HG03558 (cell line): Measurements from ENCODE around the gene PPP1R16B.
"Not testable (repeated sequence)": the region's sequence is repeated elsewhere in the genome, so short reads cannot be mapped to it uniquely, and the experiment has no call there.

Experiments
- ATAC-seq: cut with Tn5 transposase; IDR thresholded peaks from one replicate; pipeline ENCODE4 v1.9.1; 2021; ENCODE audit warnings: moderate number of reproducible peaks; ENCODE audit not compliant: unreplicated experiment; ENCODE audit errors: extremely low read depth

The PPP1R16B gene

DNA sequence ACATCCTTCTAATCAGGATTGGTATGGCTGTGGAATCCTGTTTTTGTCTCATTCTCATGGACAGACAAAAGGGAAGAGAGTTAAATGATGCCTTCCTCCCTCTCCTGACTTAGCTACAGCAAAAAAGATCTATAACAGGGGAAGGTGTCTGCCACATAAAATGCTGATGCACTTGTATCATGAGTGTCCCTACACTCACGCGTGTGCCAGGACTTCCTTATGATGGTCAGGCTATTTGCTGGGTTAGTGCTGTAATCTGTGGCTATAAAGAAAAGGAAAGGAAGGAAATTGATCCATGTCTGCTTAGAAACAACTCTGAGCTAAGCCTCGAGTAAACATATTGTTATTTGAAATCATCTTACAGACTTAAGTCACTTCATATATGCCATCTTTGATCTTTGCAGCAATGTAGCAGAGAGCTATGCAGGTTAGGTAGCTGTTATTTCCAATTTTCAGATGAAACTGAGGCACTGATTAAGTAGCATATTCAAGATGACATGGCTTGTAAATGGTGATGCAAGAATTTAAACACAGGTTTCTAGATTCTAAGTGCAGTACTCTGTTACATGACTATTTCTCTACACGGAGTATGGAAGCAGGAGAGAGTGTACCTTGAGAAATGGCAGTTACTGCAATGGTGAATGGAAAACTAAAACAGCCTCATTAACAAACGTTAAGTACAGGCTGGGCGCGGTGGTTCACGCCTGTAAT is 148.3 kb downstream of the PPP1R16B start:
- ATAC-seq: no peak

DNA sequence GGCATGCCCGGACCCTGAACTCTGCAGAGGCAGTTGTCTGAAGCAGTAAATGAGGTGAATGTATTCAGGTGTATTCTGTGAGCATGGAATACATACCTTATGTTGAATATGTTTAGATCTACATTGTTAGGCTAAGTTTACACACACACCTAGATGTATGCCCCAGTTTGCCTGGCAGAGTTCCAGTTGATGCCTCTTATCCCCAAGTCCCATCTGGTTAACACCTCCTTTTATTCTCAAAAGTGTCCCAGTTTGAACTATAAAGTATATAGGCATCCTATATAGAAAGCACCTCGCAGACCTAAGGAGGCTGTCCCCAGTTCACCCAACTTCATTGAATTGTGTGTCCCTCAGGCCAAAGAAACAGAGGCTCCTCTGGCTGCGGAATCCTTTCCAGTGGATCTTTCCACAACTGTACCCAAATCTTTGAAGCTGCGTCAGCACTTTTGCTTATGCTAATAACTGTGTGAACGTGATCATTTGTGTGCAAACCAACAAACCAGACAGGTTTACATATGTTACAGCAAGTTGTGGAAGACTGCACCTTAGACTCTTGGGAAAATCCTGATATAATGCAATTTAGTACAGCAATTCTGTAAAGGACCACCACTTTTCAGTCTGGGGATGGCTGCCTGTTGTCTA is 151.9 kb downstream of the PPP1R16B start:
- ATAC-seq: no peak

DNA sequence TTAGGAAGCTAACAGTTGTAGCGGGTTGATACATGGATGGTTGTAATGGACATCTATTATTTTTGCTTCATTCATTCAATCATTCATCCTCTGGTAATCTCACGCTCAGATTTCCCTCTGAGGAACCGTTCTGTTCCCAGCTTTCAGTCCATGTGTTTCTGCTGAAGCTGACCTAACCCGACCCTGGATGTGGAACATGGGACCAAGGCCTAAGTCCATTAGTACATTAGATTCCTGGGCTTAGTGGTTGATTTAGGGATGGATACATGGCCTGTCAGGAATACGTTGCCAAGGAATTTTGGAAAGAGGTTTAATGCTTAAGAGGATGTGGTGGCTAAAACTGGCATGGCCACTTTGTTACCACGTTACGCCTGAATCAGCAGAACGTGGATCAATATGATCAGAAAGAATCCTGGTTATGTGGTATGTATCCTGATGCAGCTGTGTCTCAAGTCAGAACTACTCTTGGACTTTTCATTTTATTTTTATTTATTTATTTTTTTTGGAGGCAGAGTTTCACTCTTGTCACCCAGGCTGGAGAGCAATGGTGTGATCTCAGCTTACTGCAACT is 152.5 kb downstream of the PPP1R16B start:
- no peak for ATAC-seq

DNA sequence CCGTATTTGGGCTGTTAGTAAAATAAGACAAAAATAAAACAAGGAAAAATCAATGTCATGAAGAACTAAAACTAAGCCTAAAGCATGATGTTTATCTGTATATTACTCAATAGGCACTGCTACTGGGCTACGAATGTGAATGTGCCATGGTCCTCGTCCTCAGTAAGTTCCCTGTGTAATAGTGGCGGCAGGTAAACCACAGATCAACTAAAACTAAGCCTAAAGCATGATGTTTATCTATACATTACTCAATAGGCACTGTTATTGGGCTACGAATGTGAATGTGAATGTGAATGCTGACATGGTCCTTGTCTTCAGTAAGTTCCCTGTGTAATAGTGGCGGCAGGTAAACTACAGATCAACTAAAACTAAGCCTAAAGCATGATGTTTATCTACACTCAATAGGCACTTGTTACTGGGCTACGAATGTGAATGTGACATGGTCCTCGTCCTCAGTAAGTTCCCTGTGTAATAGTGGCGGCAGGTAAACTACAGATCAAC is 154.7 kb downstream of the PPP1R16B start:
- ATAC-seq: not testable (repeated sequence)

DNA sequence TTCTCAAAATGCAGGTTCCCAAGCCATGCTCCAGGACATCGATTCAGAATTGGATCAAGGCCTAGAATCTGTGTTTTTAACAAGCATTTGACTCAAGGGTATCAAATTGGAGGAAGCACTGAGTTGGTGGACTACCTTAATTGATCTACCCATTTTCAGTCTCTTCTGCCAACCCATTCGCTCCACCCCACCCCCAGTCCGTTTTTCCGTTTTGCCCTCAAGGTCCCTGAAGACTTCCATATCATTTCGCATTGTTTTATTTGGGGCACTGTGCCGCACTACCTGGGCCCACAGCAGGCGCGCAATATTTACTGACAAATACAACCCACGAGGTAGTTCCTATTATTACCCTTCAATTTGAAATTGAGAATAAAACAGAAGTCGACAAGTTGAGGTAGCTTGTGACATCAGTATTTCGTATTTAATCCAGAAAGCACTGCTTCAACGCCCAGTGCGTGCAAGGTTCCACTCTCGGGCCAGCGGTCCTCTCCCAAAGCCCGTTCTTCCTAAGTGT is 156.1 kb downstream of the PPP1R16B start:
- no peak for ATAC-seq

DNA sequence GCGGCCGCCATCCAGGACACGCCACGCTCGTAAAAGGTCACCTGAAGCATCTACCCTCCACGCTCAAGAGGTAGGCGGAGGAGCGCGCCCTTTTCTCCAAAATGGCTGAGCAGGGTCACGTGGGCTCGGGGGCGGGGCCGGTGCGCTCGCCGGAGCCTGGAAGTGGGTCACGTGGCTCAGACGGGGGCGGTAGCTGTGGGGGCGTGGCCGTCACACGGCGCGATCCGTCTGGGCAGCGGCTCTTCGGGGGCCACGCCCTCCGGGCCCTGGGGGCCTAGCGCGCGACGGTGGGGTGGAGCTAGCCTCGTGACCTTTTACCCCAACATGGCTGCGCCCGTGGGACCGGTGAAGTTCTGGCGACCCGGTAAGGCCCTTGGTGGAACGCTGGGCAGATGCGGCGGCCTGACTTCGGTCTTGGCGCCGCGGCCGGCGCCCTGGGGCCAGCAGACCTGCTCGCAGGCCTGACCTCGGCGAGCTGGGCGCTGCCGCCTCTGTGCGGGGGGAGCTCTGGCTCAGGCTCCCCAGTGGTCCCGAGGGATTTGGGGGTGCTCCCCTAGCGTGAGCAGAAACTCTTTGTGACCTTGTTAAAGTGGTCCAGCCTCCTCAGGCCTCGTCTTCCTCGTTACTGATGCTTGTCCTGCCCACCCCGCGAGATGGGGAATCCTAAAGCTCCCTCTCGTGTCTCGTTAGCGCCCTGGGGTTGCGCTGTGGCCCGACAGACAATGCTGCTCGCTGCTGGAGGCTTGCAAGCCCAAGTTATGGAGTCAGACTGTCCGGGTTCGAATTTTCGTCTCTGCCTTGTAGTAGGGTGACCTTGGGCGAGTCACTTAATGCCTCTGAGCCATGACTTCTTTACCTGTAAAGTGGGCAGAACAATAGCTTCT is 156.8 kb downstream of the PPP1R16B start, which contains the start of gene DHX35:
DHX35 (plus strand) TSS at position 301 of the 884 bp plus-strand sequence; CDS start at position 325, 24 bp downstream.
- ATAC-seq: peak; percentile 69

DNA sequence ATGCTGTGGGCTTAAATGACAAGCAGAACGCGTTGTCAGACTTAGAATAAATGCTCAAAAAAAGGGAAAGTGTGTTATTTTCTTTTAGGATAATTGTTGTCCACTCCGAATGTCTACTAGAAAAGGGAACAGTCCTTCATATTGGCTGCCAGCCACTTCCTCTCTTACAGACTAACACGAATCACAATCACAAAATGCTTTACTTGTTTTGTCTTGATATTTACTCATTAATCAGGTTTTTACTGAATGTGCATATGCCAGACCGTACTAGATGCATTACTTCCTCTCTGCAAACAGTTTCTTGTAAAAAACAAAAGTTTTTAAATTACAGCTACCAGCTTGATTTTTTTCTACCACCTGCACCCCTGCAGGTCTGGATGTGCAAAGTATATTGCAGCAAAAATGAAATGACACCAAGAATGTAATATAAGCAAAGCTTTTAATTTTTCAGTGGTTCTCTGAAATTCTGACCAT is 157.5 kb downstream of the PPP1R16B start:
- ATAC-seq: no peak

DNA sequence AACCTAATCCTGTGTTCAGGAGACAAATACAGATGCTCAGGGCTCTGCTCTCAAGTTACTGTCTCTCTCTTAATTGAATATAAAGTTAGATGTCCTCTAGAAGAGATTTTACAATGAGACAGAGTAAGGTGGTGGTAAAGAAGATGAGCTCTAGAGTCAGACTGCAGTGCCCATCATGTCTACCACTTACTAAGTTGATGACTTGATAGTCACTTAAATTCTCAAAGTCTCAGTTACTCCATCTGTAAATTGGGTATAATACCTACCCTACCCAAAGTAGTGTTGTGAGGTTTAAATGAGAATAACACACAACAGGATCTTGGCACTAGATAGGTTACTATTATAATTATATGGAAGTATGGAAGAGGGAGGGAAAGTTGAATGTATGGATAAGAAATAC is 158.2 kb downstream of the PPP1R16B start:
- ATAC-seq: no peak

DNA sequence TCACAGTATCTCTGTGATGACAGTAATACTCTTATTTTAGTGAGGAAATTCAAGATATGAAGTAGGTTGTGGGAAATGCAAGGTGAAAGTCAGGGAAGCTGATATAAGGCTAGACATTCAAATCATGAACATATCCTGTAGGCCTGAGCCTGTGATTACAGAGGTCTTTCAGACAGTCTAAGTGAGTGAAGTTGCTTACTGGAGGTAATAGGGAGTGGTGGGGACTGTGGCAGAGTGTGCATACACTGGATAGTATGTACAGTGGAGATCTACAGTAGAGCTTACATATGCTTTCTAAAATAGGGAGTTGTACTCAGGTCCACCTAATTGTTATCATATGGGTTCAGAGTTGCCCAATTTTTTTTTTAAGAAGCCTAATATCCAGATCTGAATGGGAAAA is 159.8 kb downstream of the PPP1R16B start:
- no peak for ATAC-seq

DNA sequence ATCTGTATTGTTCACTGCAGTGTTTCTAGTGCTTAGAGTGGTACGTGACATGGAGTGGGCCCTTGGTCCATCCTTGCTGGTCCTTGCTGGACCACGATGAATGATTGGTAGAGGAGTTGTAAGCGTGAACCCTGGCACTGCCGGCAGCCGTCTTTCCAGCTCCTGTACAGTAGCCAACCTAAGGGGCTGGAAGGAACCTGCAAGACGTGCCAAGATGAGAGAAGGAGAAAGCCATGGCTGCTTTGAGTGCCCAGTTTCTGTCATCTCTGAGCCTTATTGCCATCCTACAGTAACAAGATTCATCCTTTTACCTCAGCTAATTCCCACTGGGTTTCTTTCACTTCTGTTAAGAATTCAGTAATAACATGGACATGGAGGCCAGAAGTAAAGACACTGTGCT is 162.6 kb downstream of the PPP1R16B start:
- no peak for ATAC-seq

DNA sequence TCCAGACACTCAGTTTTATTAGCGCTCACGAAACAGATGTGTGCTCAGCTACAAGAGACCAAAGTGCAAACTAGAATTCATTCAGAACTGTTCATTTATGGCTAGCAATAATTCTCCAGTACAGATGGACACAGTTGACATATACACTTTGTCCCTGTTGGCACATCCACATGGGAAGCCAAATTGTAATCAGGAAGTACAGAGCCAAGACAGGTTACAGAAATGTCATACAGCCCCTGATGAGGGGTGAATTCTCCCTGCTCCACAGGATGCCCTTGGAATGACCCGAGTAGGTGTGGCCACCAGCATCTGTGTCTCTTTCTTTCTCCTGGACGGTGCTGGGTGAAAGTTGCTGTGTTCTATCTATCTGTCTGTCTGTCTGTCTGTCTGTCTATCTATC is 164.2 kb downstream of the PPP1R16B start:
- no peak for ATAC-seq

DNA sequence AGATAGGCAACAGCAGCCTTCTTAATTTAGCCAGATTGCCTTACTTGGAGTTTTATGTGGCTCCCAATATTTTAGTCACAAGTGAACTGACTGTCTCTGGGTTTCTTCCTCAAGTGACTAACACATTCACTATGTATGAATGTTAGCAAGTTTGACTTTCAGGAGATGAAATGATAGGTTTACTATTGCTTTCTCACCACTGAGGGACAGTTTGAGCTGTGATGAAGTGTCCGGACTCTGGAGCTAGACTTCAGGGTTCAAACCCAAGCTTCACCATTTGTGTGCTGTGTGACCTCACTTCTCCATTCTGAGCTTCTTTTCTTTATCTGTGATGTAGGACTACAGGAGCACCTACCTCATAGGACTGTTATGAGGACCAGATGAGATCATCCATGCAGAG is 164.8 kb downstream of the PPP1R16B start:
- no peak for ATAC-seq
